OCI-LY7 (cell line): ENCODE results near the gene NEK9.

Source experiments
- EZH2phosphoT487 ChIP-seq: fragments of 200-600 bp; sonication (generic); IDR thresholded peaks from 2 replicates; pipeline ENCODE4 v1.6.1; 2018; ENCODE audit warnings: low read depth, borderline replicate concordance, mild to moderate bottlenecking, mixed run types, antibody characterized with exemption, low read length, moderate library complexity, mixed read lengths
- TF ChIP-seq, protein P1 (sequence below): fragments of 200-600 bp; sonication (generic); conservative IDR thresholded peaks from 2 replicates; pipeline ENCODE4 v1.5.1; 2014; ENCODE audit warnings: mild to moderate bottlenecking, antibody characterized with exemption, low read length, moderate library complexity, mixed read lengths

GRCh38 chr14:75046899-75047298, 79.9 kb downstream of the NEK9 start:
- TF ChIP-seq, protein P1, sequence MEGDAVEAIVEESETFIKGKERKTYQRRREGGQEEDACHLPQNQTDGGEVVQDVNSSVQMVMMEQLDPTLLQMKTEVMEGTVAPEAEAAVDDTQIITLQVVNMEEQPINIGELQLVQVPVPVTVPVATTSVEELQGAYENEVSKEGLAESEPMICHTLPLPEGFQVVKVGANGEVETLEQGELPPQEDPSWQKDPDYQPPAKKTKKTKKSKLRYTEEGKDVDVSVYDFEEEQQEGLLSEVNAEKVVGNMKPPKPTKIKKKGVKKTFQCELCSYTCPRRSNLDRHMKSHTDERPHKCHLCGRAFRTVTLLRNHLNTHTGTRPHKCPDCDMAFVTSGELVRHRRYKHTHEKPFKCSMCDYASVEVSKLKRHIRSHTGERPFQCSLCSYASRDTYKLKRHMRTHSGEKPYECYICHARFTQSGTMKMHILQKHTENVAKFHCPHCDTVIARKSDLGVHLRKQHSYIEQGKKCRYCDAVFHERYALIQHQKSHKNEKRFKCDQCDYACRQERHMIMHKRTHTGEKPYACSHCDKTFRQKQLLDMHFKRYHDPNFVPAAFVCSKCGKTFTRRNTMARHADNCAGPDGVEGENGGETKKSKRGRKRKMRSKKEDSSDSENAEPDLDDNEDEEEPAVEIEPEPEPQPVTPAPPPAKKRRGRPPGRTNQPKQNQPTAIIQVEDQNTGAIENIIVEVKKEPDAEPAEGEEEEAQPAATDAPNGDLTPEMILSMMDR = no peak
- TF ChIP-seq EZH2phosphoT487 = no peak
